Parathyroid adenoma (tissue), 2 donors: ENCODE measurements around the gene IQCC.
A peak's percentile ranks its signal among the peaks of the same experiment; 100 is the strongest.

Experiments
- H2AFZ ChIP-seq: fragments of 300-600 bp; sonication (generic); one replicate; pipeline ENCODE4 v1.7.0; 2017; ENCODE audit warnings: antibody characterized with exemption, mild to moderate bottlenecking
- H3K27ac ChIP-seq: fragments of 300-600 bp; sonication (generic); one replicate; pipeline ENCODE4 v1.7.0; 2017
- H3K27me3 ChIP-seq: fragments of 300-600 bp; sonication (generic); one replicate; pipeline ENCODE4 v1.7.0; 2017; ENCODE audit warnings: low read length; ENCODE audit not compliant: control insufficient read depth, insufficient read depth
- H3K36me3 ChIP-seq: fragments of 300-600 bp; sonication (generic); one replicate; pipeline ENCODE4 v1.7.0; 2017; ENCODE audit warnings: low read length; ENCODE audit not compliant: control insufficient read depth, insufficient read depth
- H3K4me1 ChIP-seq: fragments of 300-600 bp; sonication (generic); one replicate; pipeline ENCODE4 v1.7.0; 2017; ENCODE audit warnings: control low read depth
- H3K4me2 ChIP-seq: fragments of 300-600 bp; sonication (generic); one replicate; pipeline ENCODE4 v1.7.0; 2017; ENCODE audit warnings: low read length
- H3K4me3 ChIP-seq: fragments of 300-600 bp; sonication (generic); one replicate; pipeline ENCODE4 v1.7.0; 2017; ENCODE audit warnings: low read depth, low read length
- H3K79me2 ChIP-seq: fragments of 300-600 bp; sonication (generic); one replicate; pipeline ENCODE4 v1.7.0; 2017; ENCODE audit warnings: control low read depth
- H3K9ac ChIP-seq: fragments of 300-600 bp; sonication (generic); one replicate; pipeline ENCODE4 v1.7.0; 2017; ENCODE audit warnings: mild to moderate bottlenecking
- H3K9me3 ChIP-seq: fragments of 300-600 bp; sonication (generic); one replicate; pipeline ENCODE4 v1.7.0; 2017; ENCODE audit warnings: low read length; ENCODE audit not compliant: control insufficient read depth
- TF ChIP-seq, protein P1 (sequence below): fragments of 300-600 bp; sonication (generic); IDR thresholded peaks from one replicate; pipeline ENCODE4 v1.7.0; 2017; ENCODE audit warnings: antibody characterized with exemption, mild to moderate bottlenecking
- donor health status: primary hyperparathyroidism.

IQCC gene

DNA sequence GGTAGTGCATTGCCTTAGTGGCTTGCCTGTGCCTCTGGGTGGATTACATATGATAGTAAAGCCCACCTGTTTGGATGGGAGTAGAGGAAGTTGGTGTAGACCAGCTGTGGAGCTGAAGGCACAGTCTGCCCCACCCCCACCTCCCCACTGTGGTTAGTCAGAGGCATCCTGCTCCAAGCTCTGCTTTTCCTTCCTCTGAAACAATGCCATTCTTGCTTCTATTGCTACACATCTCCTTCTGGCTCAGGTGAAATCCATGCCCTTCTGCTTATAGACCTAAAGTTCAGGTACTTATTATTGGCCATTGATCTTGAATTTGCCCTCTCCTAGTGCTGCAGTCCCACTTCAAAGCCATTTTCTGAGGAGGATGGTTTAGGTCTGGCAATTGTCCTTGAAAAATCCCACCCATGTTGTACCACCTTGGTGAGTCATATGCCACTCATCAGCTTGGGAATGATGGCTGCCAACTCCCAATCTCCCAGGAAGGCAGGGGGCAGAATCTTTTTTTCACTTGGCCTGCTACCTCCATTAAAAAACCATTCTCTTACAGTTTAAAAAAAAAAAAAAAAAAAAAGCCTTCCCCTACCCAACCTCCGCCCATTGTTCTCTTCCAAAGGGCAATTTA lies 32.7 kb upstream of the IQCC start:
- TF ChIP-seq, protein P1, sequence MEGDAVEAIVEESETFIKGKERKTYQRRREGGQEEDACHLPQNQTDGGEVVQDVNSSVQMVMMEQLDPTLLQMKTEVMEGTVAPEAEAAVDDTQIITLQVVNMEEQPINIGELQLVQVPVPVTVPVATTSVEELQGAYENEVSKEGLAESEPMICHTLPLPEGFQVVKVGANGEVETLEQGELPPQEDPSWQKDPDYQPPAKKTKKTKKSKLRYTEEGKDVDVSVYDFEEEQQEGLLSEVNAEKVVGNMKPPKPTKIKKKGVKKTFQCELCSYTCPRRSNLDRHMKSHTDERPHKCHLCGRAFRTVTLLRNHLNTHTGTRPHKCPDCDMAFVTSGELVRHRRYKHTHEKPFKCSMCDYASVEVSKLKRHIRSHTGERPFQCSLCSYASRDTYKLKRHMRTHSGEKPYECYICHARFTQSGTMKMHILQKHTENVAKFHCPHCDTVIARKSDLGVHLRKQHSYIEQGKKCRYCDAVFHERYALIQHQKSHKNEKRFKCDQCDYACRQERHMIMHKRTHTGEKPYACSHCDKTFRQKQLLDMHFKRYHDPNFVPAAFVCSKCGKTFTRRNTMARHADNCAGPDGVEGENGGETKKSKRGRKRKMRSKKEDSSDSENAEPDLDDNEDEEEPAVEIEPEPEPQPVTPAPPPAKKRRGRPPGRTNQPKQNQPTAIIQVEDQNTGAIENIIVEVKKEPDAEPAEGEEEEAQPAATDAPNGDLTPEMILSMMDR: no peak
- Histone ChIP-seq H3K4me1 (no peaks in the 10 kb centered on the region), H3K9me3 (no peaks in the 10 kb centered on the region), H3K4me3 (no peak overlapping the region), H3K27me3 (no peaks in the 10 kb centered on the region), H3K27ac (no peak overlapping the region), H3K79me2 (no peaks in the 10 kb centered on the region), H3K9ac (no peak overlapping the region), H3K4me2 (no peak overlapping the region), H2AFZ (no peak overlapping the region), H3K36me3 (no peaks in the 10 kb centered on the region)

DNA sequence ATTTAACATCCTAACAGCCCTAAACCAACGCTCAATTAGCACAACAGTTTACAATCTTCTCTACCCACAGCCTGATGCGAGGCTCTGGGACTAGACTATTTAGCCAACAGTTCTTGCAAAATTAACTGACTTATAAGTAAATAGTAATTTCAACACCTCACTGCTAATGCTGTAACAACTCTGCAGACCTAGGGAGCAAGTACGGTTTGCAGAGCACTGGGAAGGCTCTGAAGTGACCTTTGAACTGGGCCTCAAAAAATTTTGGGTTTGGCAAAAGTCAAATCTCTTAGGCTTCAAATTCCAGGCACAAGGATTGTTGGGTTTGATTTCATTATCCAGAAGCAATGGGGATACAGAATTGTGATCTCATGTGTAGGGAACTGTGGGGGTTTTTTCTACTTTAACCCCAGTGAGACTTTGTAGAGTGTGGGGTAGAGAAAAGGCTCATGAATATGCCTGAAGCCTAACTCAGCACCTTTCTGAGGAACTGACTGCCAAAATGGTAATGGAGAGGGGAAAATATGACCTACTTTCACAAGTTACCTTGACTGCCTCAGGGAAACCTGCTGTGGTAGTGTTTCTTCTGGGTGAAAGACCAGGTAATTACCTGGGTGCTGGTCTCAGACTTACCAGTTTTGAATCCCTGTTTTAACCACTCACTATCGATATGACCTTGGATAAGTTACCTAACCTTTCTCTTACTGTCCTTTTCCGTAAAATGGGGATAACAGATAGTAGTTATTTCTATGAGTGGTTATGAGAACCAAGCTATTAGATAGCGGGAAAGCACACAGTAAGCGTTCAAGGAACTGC lies 26.9 kb upstream of the IQCC start:
- no peak overlapping the region for H3K9ac ChIP-seq

DNA sequence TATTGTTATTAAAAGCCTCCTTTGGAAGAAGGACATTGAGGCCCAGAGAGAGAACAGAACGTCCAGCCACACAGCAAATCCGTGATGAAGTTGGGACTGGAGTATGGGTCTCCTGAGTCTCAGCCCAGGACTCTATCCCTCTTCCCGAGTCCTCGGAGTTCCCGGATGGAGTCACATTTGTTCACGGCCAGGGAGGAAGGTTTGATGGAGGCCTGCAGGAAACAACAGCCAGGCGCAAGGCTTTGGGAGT lies 26.4 kb upstream of the IQCC start:
- Histone ChIP-seq H3K4me1 (peaks cover 5% of the 10 kb centered on the region), H3K4me3 (peak overlapping the region; percentile 71), H3K4me2 (peak overlapping the region; percentile 95), H3K79me2 (peaks cover 11% of the 10 kb centered on the region), H3K36me3 (no peaks in the 10 kb centered on the region), H3K9ac (no peak overlapping the region), H3K27ac (peak overlapping the region; percentile 87), H3K9me3 (no peaks in the 10 kb centered on the region), H2AFZ (peak overlapping the region; percentile 82), H3K27me3 (no peaks in the 10 kb centered on the region)
- TF ChIP-seq, protein P1: no peak

More for the DNA sequence above, 26.9 kb upstream of the IQCC start:
- no peaks in the 10 kb centered on the region for H3K27me3 ChIP-seq
- TF ChIP-seq, protein P1: no peak
- peak overlapping the region; percentile 82 for H2AFZ ChIP-seq
- H3K4me2 ChIP-seq: peak overlapping the region; percentile 95
- H3K4me3 ChIP-seq: peak overlapping the region; percentile 71
- H3K36me3 ChIP-seq: no peaks in the 10 kb centered on the region
- H3K4me1 ChIP-seq: peaks cover 5% of the 10 kb centered on the region
- peaks cover 6% of the 10 kb centered on the region for H3K79me2 ChIP-seq
- peak overlapping the region; percentile 87 for H3K27ac ChIP-seq
- no peaks in the 10 kb centered on the region for H3K9me3 ChIP-seq

DNA sequence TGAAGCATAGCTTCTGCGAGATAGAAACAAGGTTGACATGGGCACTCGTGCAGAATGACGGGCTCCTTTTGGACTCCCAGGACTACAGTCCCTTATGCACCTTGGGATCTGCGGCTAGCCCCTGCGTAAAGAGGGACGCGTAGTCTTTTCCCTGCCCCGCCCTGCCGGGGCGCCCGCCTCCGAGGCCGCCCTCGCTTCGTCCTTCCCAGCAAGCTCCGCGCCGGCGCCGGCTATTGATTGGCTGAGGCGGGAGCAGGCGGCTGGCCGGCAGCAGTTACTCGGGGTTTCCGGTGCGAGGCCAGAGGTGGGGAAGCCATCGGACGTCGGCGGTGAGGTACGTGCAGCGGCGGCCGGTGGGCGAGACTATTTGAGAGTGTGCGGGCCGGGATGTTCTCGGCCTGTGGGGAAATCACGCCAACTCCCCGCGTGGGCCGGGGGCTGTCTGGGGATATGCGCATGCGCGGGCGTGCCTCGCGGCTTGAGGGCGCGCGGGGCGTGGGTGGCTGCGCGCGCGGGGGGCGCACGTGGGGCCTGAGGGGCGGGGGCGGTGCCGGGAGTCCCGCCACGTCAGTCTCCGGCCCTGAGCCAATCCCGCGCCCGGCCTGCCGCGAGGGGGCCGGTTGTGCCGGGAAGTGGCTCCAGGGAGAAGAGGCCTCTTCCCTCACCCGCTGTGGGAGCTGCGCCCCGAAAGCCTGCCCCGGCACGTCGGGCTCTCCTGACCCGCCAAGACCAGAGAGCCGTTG lies 25.9 kb upstream of the IQCC start, which contains the start of gene TXLNA:
TSS of gene TXLNA (plus strand) at position 233 of the 743 bp plus-strand sequence. CDS start 671 bp downstream, outside the sequence.
- Histone ChIP-seq H3K9me3 (no peaks in the 10 kb centered on the region), H3K4me1 (peaks cover 5% of the 10 kb centered on the region), H3K36me3 (no peaks in the 10 kb centered on the region), H3K9ac (no peak within 1 kb of the TSS), H3K4me2 (peak within 1 kb of the TSS; percentile 95), H2AFZ (peak within 1 kb of the TSS; percentile 82), H3K79me2 (peaks cover 12% of the 10 kb centered on the region), H3K27ac (peak within 1 kb of the TSS; percentile 87), H3K27me3 (no peaks in the 10 kb centered on the region), H3K4me3 (peak within 1 kb of the TSS; percentile 71)
- TF ChIP-seq, protein P1: no peak
